OCI-LY1 (cell line): ENCODE data around the gene RFC2.

Experiments
- EZH2 ChIP-seq: fragments of 200-600 bp; sonication (generic), shearing (Covaris generic); IDR thresholded peaks from 2 replicates; pipeline ENCODE4 v1.8.0; 2017; ENCODE audit warnings: borderline replicate concordance, mixed run types, mild to moderate bottlenecking, antibody characterized with exemption, low read length, moderate library complexity, mixed read lengths
- TF ChIP-seq, protein P1 (sequence below): fragments of 200-600 bp; sonication (generic), shearing (Covaris generic); IDR thresholded peaks from 2 replicates; pipeline ENCODE4 v1.5.1; 2017; ENCODE audit warnings: mild to moderate bottlenecking, antibody characterized with exemption, low read length, moderate library complexity, mixed read lengths

DNA sequence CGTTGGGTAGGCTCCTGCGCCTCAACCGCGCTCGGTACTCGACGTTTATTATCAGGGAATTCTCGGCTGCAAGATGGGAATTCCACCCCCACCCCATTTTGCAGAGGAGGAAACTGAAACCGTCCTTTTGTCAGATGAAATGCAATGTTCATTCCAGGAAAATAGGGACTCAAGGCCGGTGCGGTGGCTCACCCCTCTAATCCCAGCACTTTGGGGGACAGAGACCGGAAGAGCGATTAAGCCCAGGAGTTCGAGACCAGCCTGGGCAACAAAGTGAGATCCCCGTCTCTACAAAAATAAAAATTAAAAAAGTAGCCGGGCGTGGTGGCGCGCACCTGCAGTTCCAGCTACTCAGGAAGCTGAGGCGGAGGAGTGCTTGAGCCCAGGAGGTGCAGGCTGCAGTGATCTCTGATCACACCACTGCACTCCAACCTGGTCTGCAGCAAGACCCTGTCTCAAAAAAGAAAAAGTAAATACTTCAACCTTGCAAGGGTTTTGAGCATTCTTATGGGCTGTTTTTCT, 720 bp upstream of the RFC2 start:
- TF ChIP-seq, protein P1, sequence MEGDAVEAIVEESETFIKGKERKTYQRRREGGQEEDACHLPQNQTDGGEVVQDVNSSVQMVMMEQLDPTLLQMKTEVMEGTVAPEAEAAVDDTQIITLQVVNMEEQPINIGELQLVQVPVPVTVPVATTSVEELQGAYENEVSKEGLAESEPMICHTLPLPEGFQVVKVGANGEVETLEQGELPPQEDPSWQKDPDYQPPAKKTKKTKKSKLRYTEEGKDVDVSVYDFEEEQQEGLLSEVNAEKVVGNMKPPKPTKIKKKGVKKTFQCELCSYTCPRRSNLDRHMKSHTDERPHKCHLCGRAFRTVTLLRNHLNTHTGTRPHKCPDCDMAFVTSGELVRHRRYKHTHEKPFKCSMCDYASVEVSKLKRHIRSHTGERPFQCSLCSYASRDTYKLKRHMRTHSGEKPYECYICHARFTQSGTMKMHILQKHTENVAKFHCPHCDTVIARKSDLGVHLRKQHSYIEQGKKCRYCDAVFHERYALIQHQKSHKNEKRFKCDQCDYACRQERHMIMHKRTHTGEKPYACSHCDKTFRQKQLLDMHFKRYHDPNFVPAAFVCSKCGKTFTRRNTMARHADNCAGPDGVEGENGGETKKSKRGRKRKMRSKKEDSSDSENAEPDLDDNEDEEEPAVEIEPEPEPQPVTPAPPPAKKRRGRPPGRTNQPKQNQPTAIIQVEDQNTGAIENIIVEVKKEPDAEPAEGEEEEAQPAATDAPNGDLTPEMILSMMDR, result no peak
- TF ChIP-seq EZH2, result no peak
